ENCODE measurements around the gene TNNC2. TPM values are rescaled to one million over a fixed set of nuclear protein-coding genes. Genes with fewer than 3 reads are reported as not detected.
A peak's percentile ranks its signal among the peaks of the same experiment; 100 is the strongest.

The TNNC2 gene
- total and polyA plus RNA-seq, 9 of the 15 experiments (the other 6 are each of a cell fraction or from before 2014, with no cell fraction given), result not detected

GRCh38 chr20:45836841-45837240, 9.7 kb upstream of the TNNC2 start (continued):
- TF ChIP-seq CHD7 (IDR thresholded peaks at IDR 0.05; ENCODE audit: low read depth, low read length), result no peak
- no peak for TF ChIP-seq ASH1L (IDR thresholded peaks at IDR 0.05; ENCODE audit: borderline replicate concordance, low read depth, partially characterized antibody)
- peak; percentile 60 for TF ChIP-seq MEIS2 (IDR thresholded peaks at IDR 0.05; ENCODE audit: partially characterized antibody)
- no peak for TF ChIP-seq ATF1 (CRISPR knock-in tag; IDR thresholded peaks at IDR 0.05)
- TF ChIP-seq ATF1 (tag; IDR thresholded peaks at IDR 0.05), result 0 out of 2 replicates have a peak, but pooled peaks have one; percentile 30
- no peak for TF ChIP-seq ZFX (CRISPR knock-in tag; IDR thresholded peaks at IDR 0.05)
- no peak for TF ChIP-seq NFXL1 (CRISPR knock-in tag; IDR thresholded peaks at IDR 0.05)
- TF ChIP-seq E4F1 (CRISPR knock-in tag; IDR thresholded peaks at IDR 0.05; ENCODE audit: borderline replicate concordance), result peak; percentile 50; the same call in 1 of the 2 replicates
- no peak for TF ChIP-seq LARP7 (IDR thresholded peaks at IDR 0.05)
- TF ChIP-seq KDM2B (CRISPR knock-in tag; IDR thresholded peaks at IDR 0.05), result no peak
- TF ChIP-seq CHD4 (IDR thresholded peaks at IDR 0.05; ENCODE audit: insufficient read depth, insufficient replicate concordance, low read depth, low read length, poor library complexity, severe bottlenecking), result no peak
- no peak for TF ChIP-seq POU5F1 (IDR thresholded peaks at IDR 0.05; ENCODE audit: borderline replicate concordance, low read depth, low read length, partially characterized antibody)
- TF ChIP-seq BRD9 (IDR thresholded peaks at IDR 0.05; ENCODE audit: low read depth, partially characterized antibody), result no peak

All from K562 (cell line).